NCI-H1694 (cell line): ENCODE results near the gene SMCO4.
"Not testable (repeated sequence)": the region's sequence is repeated elsewhere in the genome, so short reads cannot be mapped to it uniquely, and the experiment has no call there.

Experiments
- DNase-seq: peaks from one replicate; lab custom pipeline; 2025; lab: John Stamatoyannopoulos, UW

The SMCO4 gene

GRCh38 chr11:93560199-93560932, 17.2 kb upstream of the SMCO4 start:
- DNase-seq, result no peak

- DNase-seq, result no peak
Observed at GRCh38 chr11:93559681-93560080, 16.5 kb upstream of the SMCO4 start.

- DNase-seq, result no peak
Observed at GRCh38 chr11:93552874-93553273, 9.7 kb upstream of the SMCO4 start.

GRCh38 chr11:93549976-93550375, 6.8 kb upstream of the SMCO4 start:
- DNase-seq, result no peak

GRCh38 chr11:93548679-93549319, 5.6 kb upstream of the SMCO4 start:
- DNase-seq, result no peak

GRCh38 chr11:93547773-93548172, 4.6 kb upstream of the SMCO4 start:
- no peak for DNase-seq

- DNase-seq, result no peak
Observed at GRCh38 chr11:93547028-93547427, 3.8 kb upstream of the SMCO4 start.

- DNase-seq, result no peak
Observed at GRCh38 chr11:93545566-93545965, 2.4 kb upstream of the SMCO4 start.

GRCh38 chr11:93542811-93543229, 371 bp downstream of the SMCO4 start:
- DNase-seq, result no peak

GRCh38 chr11:93541884-93542810, 1.0 kb downstream of the SMCO4 start:
- DNase-seq, result no peak

- no peak for DNase-seq
Observed at GRCh38 chr11:93540896-93541553, 2.2 kb downstream of the SMCO4 start.

GRCh38 chr11:93540337-93540736, 2.9 kb downstream of the SMCO4 start:
- no peak for DNase-seq

- DNase-seq, result no peak
Observed at GRCh38 chr11:93537767-93538261, 5.4 kb downstream of the SMCO4 start.

- no peak for DNase-seq
Observed at GRCh38 chr11:93537049-93537448, 6.1 kb downstream of the SMCO4 start.

- DNase-seq, result no peak
Observed at GRCh38 chr11:93536101-93536861, 6.9 kb downstream of the SMCO4 start.

- not testable (repeated sequence) for DNase-seq
Observed at GRCh38 chr11:93535578-93535977, 7.6 kb downstream of the SMCO4 start.

GRCh38 chr11:93532806-93533205, 10.4 kb downstream of the SMCO4 start:
- DNase-seq, result no peak

GRCh38 chr11:93532281-93532789, 10.9 kb downstream of the SMCO4 start:
- DNase-seq, result no peak

GRCh38 chr11:93530468-93530826, 12.7 kb downstream of the SMCO4 start:
- no peak for DNase-seq

- DNase-seq, result no peak
Observed at GRCh38 chr11:93529707-93530467, 13.3 kb downstream of the SMCO4 start.
